ENCODE results near the gene RIPPLY3. TPM values are rescaled to one million over a fixed set of nuclear protein-coding genes. Genes with fewer than 3 reads are reported as not detected.

RIPPLY3 gene
- total and polyA plus RNA-seq, 2 of the 13 experiments (the other 11 are each of a cell fraction or from before 2014, with no cell fraction given) = 0.09 to 2.9 TPM

DNA sequence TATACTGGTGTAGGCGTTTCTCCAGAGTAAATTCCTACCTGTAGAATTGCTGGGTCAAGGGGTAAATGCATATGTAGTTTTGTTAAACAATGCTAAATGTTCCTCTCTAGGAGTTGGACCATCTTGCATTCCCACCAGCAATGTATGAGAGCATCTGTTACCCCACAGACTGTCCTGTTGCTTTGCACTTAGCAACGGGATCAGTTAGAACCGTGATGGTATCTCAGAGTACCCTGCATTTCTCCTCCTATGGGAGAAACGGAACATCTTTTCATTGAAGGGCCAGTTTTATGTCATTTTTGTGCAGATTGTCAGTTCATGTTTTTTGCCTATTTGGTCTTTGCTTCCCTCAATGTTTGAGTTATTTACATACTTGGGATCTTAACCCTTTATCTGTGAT lies 18.0 kb upstream of the RIPPLY3 start:
- DNase-seq (ENCODE audit: low spot score) (no peak), ATAC-seq (no peak), FAIRE-seq (no peak)
- Histone ChIP-seq H3K4me2 (ENCODE audit: low read depth, low read length) (peak overlapping the region; percentile 76), H3K4me3 (replicated peaks in 1 of 3; ENCODE audit: insufficient read depth in 1 of 3, low read depth in 2 of 3, low read length in 3 of 3) (peak overlapping the region in 1 of 3 experiments; percentile 11; a peak in 1 of 6 replicates), H3K36me3 (replicated peaks in 1 of 2; ENCODE audit: control insufficient read depth in 1 of 2, insufficient read depth in 2 of 2, low read length in 2 of 2) (no peaks in the 10 kb centered on the region), H3K79me2 (ENCODE audit: insufficient read depth, low read length) (no peaks in the 10 kb centered on the region), H2AFZ (ENCODE audit: low read length) (no peak overlapping the region), H3K4me1 (ENCODE audit: insufficient read depth, low read length) (peaks cover 60% of the 10 kb centered on the region), H3K9ac (ENCODE audit: insufficient read depth, low read depth, low read length) (peak overlapping the region; percentile 25; the same call in 1 of the 2 replicates), H3K27ac (ENCODE audit: extremely low read length, insufficient read depth, low read length) (peak overlapping the region; percentile 69), H4K20me1 (ENCODE audit: insufficient read depth, low read length) (no peaks in the 10 kb centered on the region), H3K9me3 (ENCODE audit: low read length) (no peaks in the 10 kb centered on the region), H3K27me3 (ENCODE audit: control insufficient read depth in 1 of 2, insufficient read depth in 2 of 2, low read length in 2 of 2) (no peaks in the 10 kb centered on the region)
- intact Hi-C loops (cut with micrococcal nuclease; ENCODE audit: unreplicated experiment) = loop anchor here (5.0 kb wide), 1 partner anchor 84 kb away; the partner anchor contains the start of genes PIGP and TTC3
- in situ Hi-C loops (cut with HindIII; ENCODE audit: extremely low pct_ligation_motif_present, low pct_unique_long_range_greater_than_20kb) = no loop called here
- CTCF ChIA-PET (ENCODE audit: low intra/inter-chr PET ratio, low total read pairs) = interaction anchor here (1.3 kb wide), 1 partner anchor 20 kb away, joined by 3 read pairs; no protein-coding TSS in a partner anchor
- POLR2A ChIA-PET = interaction anchor here (1.4 to 2.7 kb wide), 3 partner anchors 9 to 13 kb away, joined by 5 to 25 read pairs (median 11); no protein-coding TSS in a partner anchor
- 31% methylated on average over 4 of the region's 4 CpGs for WGBS (ENCODE audit: low lambda C conversion rate)
- BruUV-seq (replicated peaks) = TSS peak; percentile 59
- TF ChIP-seq CEBPB (IDR thresholded peaks at IDR 0.05; ENCODE audit: borderline replicate concordance, low read depth, low read length) = no peak
- TF ChIP-seq NCOA2 (CRISPR knock-in tag; IDR thresholded peaks at IDR 0.05) = no peak
- peak; percentile 23 for TF ChIP-seq TEAD3 (CRISPR knock-in tag; optimal IDR thresholded peaks at IDR 0.05; ENCODE audit: borderline replicate concordance)
- peak; percentile 43; the same call in 1 of the 2 replicates for TF ChIP-seq ZC3H4 (CRISPR knock-in tag; IDR thresholded peaks at IDR 0.05; ENCODE audit: borderline replicate concordance)
- 0 out of 2 replicates have a peak, but pooled peaks have one; percentile 9 for TF ChIP-seq PPARG (CRISPR knock-in tag; conservative IDR thresholded peaks at IDR 0.05)
- TF ChIP-seq ZNF768 (CRISPR knock-in tag; IDR thresholded peaks at IDR 0.05) = no peak
- no peak for TF ChIP-seq NFE2L2 (IDR thresholded peaks at IDR 0.05; ENCODE audit: low read length)
- TF ChIP-seq ZSCAN21 (CRISPR knock-in tag; IDR thresholded peaks at IDR 0.05; ENCODE audit: borderline replicate concordance) = no peak
- 0 out of 2 replicates have a peak, but pooled peaks have one; percentile 14 for TF ChIP-seq CEBPG (CRISPR knock-in tag; IDR thresholded peaks at IDR 0.05)
- TF ChIP-seq NCOA1 (CRISPR knock-in tag; IDR thresholded peaks at IDR 0.05) = no peak
- no peak for TF ChIP-seq FOSL1 (CRISPR knock-in tag; IDR thresholded peaks at IDR 0.05; ENCODE audit: borderline replicate concordance)
- TF ChIP-seq ZFP36L1 (CRISPR knock-in tag; IDR thresholded peaks at IDR 0.05) = no peak
- TF ChIP-seq SAFB2 (CRISPR knock-in tag; IDR thresholded peaks at IDR 0.05; ENCODE audit: borderline replicate concordance, low read depth) = no peak

All from HepG2 (cell line).